ENCODE results near the gene SSH2. TPM values are rescaled to one million over a fixed set of nuclear protein-coding genes. Genes with fewer than 3 reads are reported as not detected.

Gene SSH2
- total RNA-seq, 1 experiment from 2014 or later, result 14.6 TPM

DNA sequence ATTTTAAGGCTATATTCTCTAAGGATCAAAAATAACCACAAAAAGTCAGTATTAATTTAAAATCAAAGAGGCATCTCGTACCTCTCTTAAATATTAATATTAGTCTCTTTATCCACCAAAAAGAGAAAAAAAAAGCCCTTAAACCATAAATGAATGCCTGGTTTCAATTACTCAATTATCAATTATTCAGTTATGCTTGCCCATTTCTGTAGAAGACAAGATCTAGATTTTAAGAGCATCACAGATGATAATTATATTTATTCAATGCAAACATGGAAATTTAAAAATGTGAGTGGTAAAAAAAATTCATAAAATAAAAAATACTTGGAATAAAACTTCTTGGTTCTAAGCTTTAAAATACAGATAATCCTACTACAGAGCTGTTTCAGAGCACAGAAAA is 181.6 kb downstream of the SSH2 start:
- H2BK15ac ChIP-seq (ENCODE audit: low read depth, low read length), result no peak overlapping the region
- no peak overlapping the region for H3K9ac ChIP-seq (ENCODE audit: extremely low read depth, insufficient read length, low read length)
- TF ChIP-seq, protein P1, sequence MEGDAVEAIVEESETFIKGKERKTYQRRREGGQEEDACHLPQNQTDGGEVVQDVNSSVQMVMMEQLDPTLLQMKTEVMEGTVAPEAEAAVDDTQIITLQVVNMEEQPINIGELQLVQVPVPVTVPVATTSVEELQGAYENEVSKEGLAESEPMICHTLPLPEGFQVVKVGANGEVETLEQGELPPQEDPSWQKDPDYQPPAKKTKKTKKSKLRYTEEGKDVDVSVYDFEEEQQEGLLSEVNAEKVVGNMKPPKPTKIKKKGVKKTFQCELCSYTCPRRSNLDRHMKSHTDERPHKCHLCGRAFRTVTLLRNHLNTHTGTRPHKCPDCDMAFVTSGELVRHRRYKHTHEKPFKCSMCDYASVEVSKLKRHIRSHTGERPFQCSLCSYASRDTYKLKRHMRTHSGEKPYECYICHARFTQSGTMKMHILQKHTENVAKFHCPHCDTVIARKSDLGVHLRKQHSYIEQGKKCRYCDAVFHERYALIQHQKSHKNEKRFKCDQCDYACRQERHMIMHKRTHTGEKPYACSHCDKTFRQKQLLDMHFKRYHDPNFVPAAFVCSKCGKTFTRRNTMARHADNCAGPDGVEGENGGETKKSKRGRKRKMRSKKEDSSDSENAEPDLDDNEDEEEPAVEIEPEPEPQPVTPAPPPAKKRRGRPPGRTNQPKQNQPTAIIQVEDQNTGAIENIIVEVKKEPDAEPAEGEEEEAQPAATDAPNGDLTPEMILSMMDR (conservative IDR thresholded peaks at IDR 0.05), result no peak
- no peak overlapping the region for H2BK120ac ChIP-seq (ENCODE audit: low read depth, low read length, poor library complexity, severe bottlenecking)
- H3K56ac ChIP-seq (ENCODE audit: insufficient read length, low read depth, low read length), result no peak overlapping the region
- no peak overlapping the region for H3K27ac ChIP-seq (ENCODE audit: insufficient read length, low read depth, low read length)
- no peaks in the 10 kb centered on the region for H3K9me3 Mint-ChIP-seq
- no peaks in the 10 kb centered on the region for H3K9me3 ChIP-seq (ENCODE audit: control insufficient read depth, low read depth, low read length)
- no peak overlapping the region for H3K14ac ChIP-seq (ENCODE audit: insufficient read depth, low read length)
- H3T11ph ChIP-seq (ENCODE audit: low read length), result no peak overlapping the region
- H4K91ac ChIP-seq (ENCODE audit: insufficient read length, low read depth, low read length), result no peak overlapping the region
- no peaks in the 10 kb centered on the region for H3K27me3 ChIP-seq (ENCODE audit: insufficient read depth, low read length)
- no peaks in the 10 kb centered on the region for H3K79me2 ChIP-seq (ENCODE audit: insufficient read depth, low read length)
- H2AFZ ChIP-seq (ENCODE audit: low read length), result no peak overlapping the region
- no peaks in the 10 kb centered on the region for H3K79me1 ChIP-seq (ENCODE audit: insufficient read depth, low read depth, low read length, poor library complexity, severe bottlenecking)
- no peak overlapping the region for H4K5ac ChIP-seq (ENCODE audit: insufficient read length, low read depth, low read length)
- peaks cover 11 to 13% of the 10 kb centered on the region in 2 experiments for H3K4me1 Mint-ChIP-seq
- H3K18ac ChIP-seq (ENCODE audit: insufficient read length, low read depth, low read length), result no peak overlapping the region
- no peak overlapping the region for H4K8ac ChIP-seq (replicated peaks; ENCODE audit: insufficient read length, low read depth, low read length)
- H4K20me1 ChIP-seq (ENCODE audit: control insufficient read depth, insufficient read depth, insufficient read length), result no peaks in the 10 kb centered on the region
- no CpG with 5 or more reads among the region's 1 CpG for WGBS (ENCODE audit: extremely low coverage, insufficient read length, low lambda C conversion rate)
- H3K4me1 ChIP-seq (ENCODE audit: insufficient read depth, low read length), result no peaks in the 10 kb centered on the region
- H3K4me2 ChIP-seq (ENCODE audit: insufficient read depth, insufficient read length, low read length), result no peak overlapping the region
- H2BK5ac ChIP-seq (ENCODE audit: insufficient read length, low read length), result no peak overlapping the region
- no peak overlapping the region for H2BK12ac ChIP-seq (ENCODE audit: insufficient read length, low read depth, low read length)
- no peaks in the 10 kb centered on the region for H3K23me2 ChIP-seq (ENCODE audit: insufficient read length, low read depth, low read length, poor library complexity, severe bottlenecking)
- no peak for DNase-seq
- H3K27me3 Mint-ChIP-seq (ENCODE audit: low read depth), result no peaks in the 10 kb centered on the region
- no peak overlapping the region for H2BK20ac ChIP-seq (ENCODE audit: low read depth, low read length, poor library complexity, severe bottlenecking)
- peaks cover 0 to 1% (median 0%) of the 10 kb centered on the region in 3 experiments; a peak in 1 of 7 replicates for H3K36me3 Mint-ChIP-seq (ENCODE audit: insufficient read depth in 1 of 3, low read depth in 3 of 3)
- H3K4ac ChIP-seq (ENCODE audit: low read depth, low read length), result no peak overlapping the region
- no peak overlapping the region for H2AK5ac ChIP-seq (ENCODE audit: insufficient read length, low read length)
- no peak overlapping the region for H3K23ac ChIP-seq (ENCODE audit: insufficient read length, low read depth, low read length)
- H3K4me3 Mint-ChIP-seq, result no peak overlapping the region
- no peak overlapping the region for H3K27ac Mint-ChIP-seq

Measured in H9 (cell line).